Smooth muscle cell (in vitro differentiated cells): Measurements from ENCODE around the gene PDE5A. TPM values are rescaled to one million over a fixed set of nuclear protein-coding genes. Genes with fewer than 3 reads are reported as not detected.

Experiments
- DNase-seq: peaks from one replicate; lab custom pipeline; 2025; ENCODE audit not compliant: unreplicated experiment; lab: John Stamatoyannopoulos, UW
- H2AFZ ChIP-seq: fragments of 200-600 bp; sonication (generic); 2 replicates; pipeline ENCODE4 v1.6.0; 2016; ENCODE audit warnings: antibody characterized with exemption, low read depth, mild to moderate bottlenecking
- H3F3A ChIP-seq: fragments of 200-600 bp; sonication (generic); 2 replicates; pipeline ENCODE4 v1.6.0; 2017; ENCODE audit warnings: antibody characterized with exemption, low read depth
- H3K27ac ChIP-seq: fragments of 200-600 bp; sonication (generic); 2 replicates; pipeline ENCODE4 v1.5.1; 2016; ENCODE audit warnings: low read depth, mild to moderate bottlenecking
- H3K27me3 ChIP-seq: fragments of 200-600 bp; sonication (generic); 2 replicates; pipeline ENCODE4 v1.6.1; 2016; ENCODE audit warnings: low read depth, mild to moderate bottlenecking
- H3K36me3 ChIP-seq: fragments of 200-600 bp; sonication (generic); 2 replicates; pipeline ENCODE4 v1.5.1; 2016; ENCODE audit warnings: low read depth
- H3K4me1 ChIP-seq: fragments of 200-600 bp; sonication (generic); 2 replicates; pipeline ENCODE4 v1.5.1; 2016; ENCODE audit warnings: low read depth
- H3K4me2 ChIP-seq: fragments of 200-600 bp; sonication (generic); 2 replicates; pipeline ENCODE4 v1.6.0; 2016; ENCODE audit warnings: mild to moderate bottlenecking
- H3K4me3 ChIP-seq: fragments of 200-600 bp; sonication (generic); 2 replicates; pipeline ENCODE4 v1.5.1; 2016; ENCODE audit warnings: mild to moderate bottlenecking
- H3K79me2 ChIP-seq: fragments of 200-600 bp; sonication (generic); 2 replicates; pipeline ENCODE4 v1.6.0; 2016; ENCODE audit warnings: low read depth, mild to moderate bottlenecking
- H3K9ac ChIP-seq: fragments of 200-600 bp; sonication (generic); 2 replicates; pipeline ENCODE4 v1.6.0; 2016; ENCODE audit warnings: low read depth
- H3K9me3 ChIP-seq: fragments of 200-600 bp; sonication (generic); replicated peaks from 2 replicates; pipeline ENCODE4 v1.5.1; 2016; ENCODE audit warnings: low read depth
- H4K20me1 ChIP-seq: fragments of 200-600 bp; sonication (generic); 2 replicates; pipeline ENCODE4 v1.6.0; 2016; ENCODE audit warnings: low read depth
- CTCF ChIP-seq: fragments of 200-600 bp; sonication (generic); IDR thresholded peaks from 2 replicates; pipeline ENCODE4 v1.5.1; 2017; ENCODE audit warnings: borderline replicate concordance, mild to moderate bottlenecking, antibody characterized with exemption; ENCODE audit not compliant: insufficient read depth, poor library complexity, severe bottlenecking
- WGBS: methylation state at CpG from one replicate; pipeline ENCODE4 v1.1.7; 2016; ENCODE audit warnings: low lambda C conversion rate; 5-methylcytosine and 5-hydroxymethylcytosine counted together
- polyA plus RNA-seq: library from polyadenylated mRNA; unstranded; fragments of >200 nt; fragmentation: Nextera tagmentation; extraction: Ambion mirVana; gene quantifications from 2 replicates; pipeline ENCODE4 v1.2.1, GENCODE V29; 2016
- total RNA-seq: library from RNA; depleted of rRNA; stranded (reverse); fragments of >200 nt; gene quantifications from 2 replicates; pipeline ENCODE4 v1.2.3, GENCODE V29; 2014

Gene PDE5A
- total and polyA plus RNA-seq, 2 experiments from 2014 or later: 4.1 to 18.3 TPM

GRCh38 chr4:119489305-119489704, 139.3 kb downstream of the PDE5A start:
- H3F3A ChIP-seq: no peaks in the 10 kb centered on the region
- H3K4me1 ChIP-seq: no peaks in the 10 kb centered on the region
- DNase-seq: no peak
- H3K9ac ChIP-seq: no peak overlapping the region
- no peaks in the 10 kb centered on the region for H3K79me2 ChIP-seq
- no peaks in the 10 kb centered on the region for H3K9me3 ChIP-seq
- no peak overlapping the region for H3K4me3 ChIP-seq
- WGBS: 87% methylated on average over 3 of the region's 3 CpGs
- H3K4me2 ChIP-seq: no peak overlapping the region
- no peak overlapping the region for H3K27ac ChIP-seq
- H2AFZ ChIP-seq: no peak overlapping the region
- H4K20me1 ChIP-seq: no peaks in the 10 kb centered on the region
- H3K27me3 ChIP-seq: no peaks in the 10 kb centered on the region
- no peaks in the 10 kb centered on the region for H3K36me3 ChIP-seq
- no peak for TF ChIP-seq CTCF

- no peaks in the 10 kb centered on the region for H3F3A ChIP-seq
- H3K27ac ChIP-seq: no peak overlapping the region
- H3K36me3 ChIP-seq: peaks cover 4% of the 10 kb centered on the region
- H3K4me1 ChIP-seq: no peaks in the 10 kb centered on the region
- no peaks in the 10 kb centered on the region for H4K20me1 ChIP-seq
- no peak overlapping the region for H3K4me2 ChIP-seq
- no peak overlapping the region for H3K4me3 ChIP-seq
- WGBS: 90% methylated on average over 1 of the region's 1 CpG
- H3K9ac ChIP-seq: no peak overlapping the region
- H3K9me3 ChIP-seq: no peaks in the 10 kb centered on the region
- TF ChIP-seq CTCF: no peak
- no peaks in the 10 kb centered on the region for H3K79me2 ChIP-seq
- H3K27me3 ChIP-seq: no peaks in the 10 kb centered on the region
- no peak overlapping the region for H2AFZ ChIP-seq
- DNase-seq: no peak
These were observed 148.3 kb downstream of the PDE5A start for GRCh38 chr4:119480331-119480730.

GRCh38 chr4:119479835-119480234, 148.8 kb downstream of the PDE5A start:
- no peaks in the 10 kb centered on the region for H3K9me3 ChIP-seq
- no peak overlapping the region for H3K4me2 ChIP-seq
- H3K4me3 ChIP-seq: no peak overlapping the region
- no peaks in the 10 kb centered on the region for H3K27me3 ChIP-seq
- H4K20me1 ChIP-seq: no peaks in the 10 kb centered on the region
- TF ChIP-seq CTCF: no peak
- no peak overlapping the region for H2AFZ ChIP-seq
- no peaks in the 10 kb centered on the region for H3K4me1 ChIP-seq
- peaks cover 4% of the 10 kb centered on the region for H3K36me3 ChIP-seq
- no peaks in the 10 kb centered on the region for H3F3A ChIP-seq
- no peak overlapping the region for H3K27ac ChIP-seq
- no peak for DNase-seq
- no peak overlapping the region for H3K9ac ChIP-seq
- H3K79me2 ChIP-seq: no peaks in the 10 kb centered on the region

- Histone ChIP-seq H3K27me3 (no peaks in the 10 kb centered on the region), H4K20me1 (no peaks in the 10 kb centered on the region), H3K9ac (no peak overlapping the region), H3K4me3 (no peak overlapping the region), H3K4me2 (no peak overlapping the region), H3K79me2 (no peaks in the 10 kb centered on the region), H2AFZ (no peak overlapping the region), H3K4me1 (no peaks in the 10 kb centered on the region), H3K27ac (no peak overlapping the region), H3K9me3 (no peaks in the 10 kb centered on the region), H3K36me3 (peaks cover 4% of the 10 kb centered on the region), H3F3A (no peaks in the 10 kb centered on the region)
- WGBS: 96% methylated on average over 2 of the region's 2 CpGs
- TF ChIP-seq CTCF: no peak
- no peak for DNase-seq
These were observed 149.3 kb downstream of the PDE5A start for GRCh38 chr4:119479180-119479808.
